Osteocyte (in vitro differentiated cells): ENCODE measurements around the gene ACER3. TPM values are rescaled to one million over a fixed set of nuclear protein-coding genes. Genes with fewer than 3 reads are reported as not detected.
A peak's percentile ranks its signal among the peaks of the same experiment; 100 is the strongest.
"Not testable (repeated sequence)": the region's sequence is repeated elsewhere in the genome, so short reads cannot be mapped to it uniquely, and the experiment has no call there.

Experiments used
- DNase-seq: peaks from one replicate; pipeline ENCODE4 v3.0.0; 2021; ENCODE audit warnings: mixed read lengths; ENCODE audit not compliant: unreplicated experiment; ENCODE audit errors: extremely low spot score
- H3K27ac Mint-ChIP-seq: one replicate; pipeline ENCODE4 v1.8.0; 2021; ENCODE audit warnings: mild to moderate bottlenecking, mixed read lengths; ENCODE audit not compliant: unreplicated experiment
- H3K27me3 Mint-ChIP-seq: one replicate; pipeline ENCODE4 v1.8.0; 2021; ENCODE audit warnings: mixed read lengths; ENCODE audit not compliant: unreplicated experiment
- H3K36me3 Mint-ChIP-seq: one replicate; pipeline ENCODE4 v1.8.0; 2021; ENCODE audit warnings: mixed read lengths; ENCODE audit not compliant: unreplicated experiment
- H3K4me1 Mint-ChIP-seq: one replicate; pipeline ENCODE4 v1.8.0; 2021; ENCODE audit warnings: mixed read lengths; ENCODE audit not compliant: unreplicated experiment
- H3K4me3 Mint-ChIP-seq: one replicate; pipeline ENCODE4 v1.8.0; 2021; ENCODE audit warnings: mild to moderate bottlenecking, moderate library complexity, mixed read lengths; ENCODE audit not compliant: unreplicated experiment
- H3K9me3 Mint-ChIP-seq: one replicate; pipeline ENCODE4 v1.8.0; 2021; ENCODE audit warnings: mixed read lengths; ENCODE audit not compliant: unreplicated experiment
- CTCF ChIP-seq: fragments of 200-600 bp; sonication (generic); IDR thresholded peaks from 2 replicates; pipeline ENCODE4 v1.5.0; 2021; ENCODE audit warnings: antibody characterized with exemption, mild to moderate bottlenecking, moderate library complexity
- total RNA-seq: library from RNA; stranded (reverse); gene quantifications from 2 replicates; pipeline ENCODE4 v1.2.1, GENCODE V29; 2021

ACER3 gene
- total RNA-seq, 1 donor from 2014 or later, result 17.4 TPM

- Mint-ChIP-seq H3K4me1 (peaks cover 23% of the 10 kb centered on the region), H3K27ac (no peak overlapping the region), H3K36me3 (no peaks in the 10 kb centered on the region), H3K4me3 (no peak overlapping the region), H3K27me3 (peaks cover 2% of the 10 kb centered on the region), H3K9me3 (peaks cover 6% of the 10 kb centered on the region)
- DNase-seq, result no peak
- TF ChIP-seq CTCF, result no peak
These were observed 34.9 kb upstream of the ACER3 start for GRCh38 chr11:76825726-76826396.

GRCh38 chr11:76826508-76826907 is 34.2 kb upstream of the ACER3 start:
- H3K4me1 Mint-ChIP-seq, result peaks cover 28% of the 10 kb centered on the region
- H3K27ac Mint-ChIP-seq, H3K9me3 Mint-ChIP-seq, H3K27me3 Mint-ChIP-seq, H3K36me3 Mint-ChIP-seq, H3K4me3 Mint-ChIP-seq, DNase-seq: not testable (repeated sequence)

- H3K36me3 Mint-ChIP-seq, H3K27me3 Mint-ChIP-seq, H3K9me3 Mint-ChIP-seq, DNase-seq, H3K27ac Mint-ChIP-seq, H3K4me3 Mint-ChIP-seq: not testable (repeated sequence)
- H3K4me1 Mint-ChIP-seq, result peaks cover 30% of the 10 kb centered on the region
These were observed 33.7 kb upstream of the ACER3 start for GRCh38 chr11:76827005-76827404.

GRCh38 chr11:76830639-76831327 is 29.9 kb upstream of the ACER3 start:
- peak; percentile 49 for DNase-seq
- H3K4me3 Mint-ChIP-seq, result no peak overlapping the region
- peaks cover 16% of the 10 kb centered on the region for H3K4me1 Mint-ChIP-seq
- H3K27ac Mint-ChIP-seq, result no peak overlapping the region
- H3K9me3 Mint-ChIP-seq, result no peaks in the 10 kb centered on the region
- TF ChIP-seq CTCF, result no peak
- no peaks in the 10 kb centered on the region for H3K36me3 Mint-ChIP-seq
- peaks cover 2% of the 10 kb centered on the region for H3K27me3 Mint-ChIP-seq

GRCh38 chr11:76831686-76832310 is 28.9 kb upstream of the ACER3 start:
- Mint-ChIP-seq H3K27me3 (peaks cover 2% of the 10 kb centered on the region), H3K27ac (no peak overlapping the region), H3K4me1 (peaks cover 16% of the 10 kb centered on the region), H3K36me3 (no peaks in the 10 kb centered on the region), H3K9me3 (no peaks in the 10 kb centered on the region), H3K4me3 (no peak overlapping the region)
- peak; percentile 27 for DNase-seq
- TF ChIP-seq CTCF, result no peak

- Mint-ChIP-seq H3K9me3 (no peaks in the 10 kb centered on the region), H3K27ac (no peak overlapping the region), H3K4me3 (no peak overlapping the region), H3K36me3 (no peaks in the 10 kb centered on the region), H3K4me1 (peaks cover 16% of the 10 kb centered on the region), H3K27me3 (peaks cover 2% of the 10 kb centered on the region)
- no peak for TF ChIP-seq CTCF
- DNase-seq, result peak; percentile 23
These were observed 28.4 kb upstream of the ACER3 start for GRCh38 chr11:76832361-76832760.
